H9 (cell line): ENCODE results near the gene PEA15. TPM values are rescaled to one million over a fixed set of nuclear protein-coding genes. Genes with fewer than 3 reads are reported as not detected.

Source experiments
- DNase-seq: peaks from one replicate; pipeline ENCODE4 v3.0.0-alpha.2; 2017
- H2AFZ ChIP-seq: one replicate; pipeline ENCODE4 v1.6.1; 2013; ENCODE audit warnings: mild to moderate bottlenecking, low read length, control low read depth, moderate library complexity
- H2AK5ac ChIP-seq: 2 replicates; pipeline ENCODE4 v1.6.1; 2013; ENCODE audit warnings: low read length, control low read depth, mixed read lengths; ENCODE audit not compliant: insufficient read length
- H2BK120ac ChIP-seq: one replicate; pipeline ENCODE4 v1.6.1; 2013; ENCODE audit warnings: low read depth, mild to moderate bottlenecking, low read length, control low read depth, inconsistent platforms; ENCODE audit not compliant: poor library complexity, severe bottlenecking
- H2BK12ac ChIP-seq: 2 replicates; pipeline ENCODE4 v1.6.1; 2013; ENCODE audit warnings: low read length, control low read depth, mixed read lengths, low read depth; ENCODE audit not compliant: insufficient read length
- H2BK15ac ChIP-seq: 2 replicates; pipeline ENCODE4 v1.6.1; 2013; ENCODE audit warnings: low read depth, low read length, control low read depth
- H2BK20ac ChIP-seq: one replicate; pipeline ENCODE4 v1.6.1; 2013; ENCODE audit warnings: low read depth, mild to moderate bottlenecking, low read length, control low read depth, inconsistent platforms; ENCODE audit not compliant: poor library complexity, severe bottlenecking
- H2BK5ac ChIP-seq: 2 replicates; pipeline ENCODE4 v1.6.1; 2013; ENCODE audit warnings: low read length, control low read depth, mixed read lengths; ENCODE audit not compliant: insufficient read length
- H3K14ac ChIP-seq: 2 replicates; pipeline ENCODE4 v1.6.1; 2013; ENCODE audit warnings: low read length, control low read depth; ENCODE audit not compliant: insufficient read depth
- H3K18ac ChIP-seq: 2 replicates; pipeline ENCODE4 v1.6.1; 2013; ENCODE audit warnings: low read depth, mild to moderate bottlenecking, mixed read lengths, low read length, control low read depth; ENCODE audit not compliant: insufficient read length
- H3K23ac ChIP-seq: 2 replicates; pipeline ENCODE4 v1.6.1; 2013; ENCODE audit warnings: low read length, control low read depth, mixed read lengths, low read depth; ENCODE audit not compliant: insufficient read length
- H3K23me2 ChIP-seq: 2 replicates; pipeline ENCODE4 v1.6.1; 2013; ENCODE audit warnings: low read depth, mild to moderate bottlenecking, mixed read lengths, low read length, control low read depth; ENCODE audit not compliant: insufficient read length, poor library complexity, severe bottlenecking
- H3K27ac ChIP-seq: 2 replicates; pipeline ENCODE4 v1.5.1; 2013; ENCODE audit warnings: low read length, control low read depth, mixed read lengths, low read depth; ENCODE audit not compliant: insufficient read length
- H3K27me3 ChIP-seq: 2 replicates; pipeline ENCODE4 v1.6.1; 2013; ENCODE audit warnings: low read length, control low read depth, inconsistent platforms; ENCODE audit not compliant: insufficient read depth
- H3K4ac ChIP-seq: 2 replicates; pipeline ENCODE4 v1.6.1; 2013; ENCODE audit warnings: low read depth, mild to moderate bottlenecking, control low read depth, inconsistent platforms, low read length, moderate library complexity
- H3K4me1 ChIP-seq: 2 replicates; pipeline ENCODE4 v1.6.1; 2013; ENCODE audit warnings: low read length, control low read depth, inconsistent platforms; ENCODE audit not compliant: insufficient read depth
- H3K4me2 ChIP-seq: 2 replicates; pipeline ENCODE4 v1.6.1; 2013; ENCODE audit warnings: low read length, control low read depth, mixed read lengths; ENCODE audit not compliant: insufficient read length, insufficient read depth
- H3K56ac ChIP-seq: 2 replicates; pipeline ENCODE4 v1.6.1; 2013; ENCODE audit warnings: low read depth, mild to moderate bottlenecking, mixed read lengths, low read length, control low read depth; ENCODE audit not compliant: insufficient read length
- H3K79me1 ChIP-seq: 2 replicates; pipeline ENCODE4 v1.6.1; 2013; ENCODE audit warnings: low read depth, mild to moderate bottlenecking, moderate library complexity, low read length, control low read depth, inconsistent platforms; ENCODE audit not compliant: insufficient read depth, poor library complexity, severe bottlenecking
- H3K79me2 ChIP-seq: 2 replicates; pipeline ENCODE4 v1.6.1; 2013; ENCODE audit warnings: low read length, control low read depth, inconsistent platforms; ENCODE audit not compliant: insufficient read depth
- H3K9ac ChIP-seq: 2 replicates; pipeline ENCODE4 v1.6.1; 2013; ENCODE audit warnings: low read length, control low read depth, mixed read lengths; ENCODE audit not compliant: insufficient read length; ENCODE audit errors: extremely low read depth
- H3K9me3 ChIP-seq: one replicate; pipeline ENCODE4 v1.6.1; 2013; ENCODE audit warnings: low read depth, low read length, inconsistent platforms; ENCODE audit not compliant: control insufficient read depth
- H3T11ph ChIP-seq: one replicate; pipeline ENCODE4 v1.6.1; 2013; ENCODE audit warnings: mild to moderate bottlenecking, low read length, control low read depth, inconsistent platforms
- H4K20me1 ChIP-seq: one replicate; pipeline ENCODE4 v1.6.1; 2013; ENCODE audit not compliant: control insufficient read depth, insufficient read length, insufficient read depth
- H4K5ac ChIP-seq: 2 replicates; pipeline ENCODE4 v1.6.1; 2013; ENCODE audit warnings: low read depth, mild to moderate bottlenecking, mixed read lengths, low read length, control low read depth; ENCODE audit not compliant: insufficient read length
- H4K8ac ChIP-seq: replicated peaks from 2 replicates; pipeline ENCODE4 v1.6.1; 2013; ENCODE audit warnings: low read length, control low read depth, mixed read lengths, low read depth; ENCODE audit not compliant: insufficient read length
- H4K91ac ChIP-seq: 2 replicates; pipeline ENCODE4 v1.6.1; 2013; ENCODE audit warnings: low read depth, mild to moderate bottlenecking, moderate library complexity, mixed read lengths, low read length, control low read depth; ENCODE audit not compliant: insufficient read length
- H3K27ac Mint-ChIP-seq, 3 experiments: 2 replicates in 2 of 3; 3 replicates in 1 of 3; pipeline ENCODE4 v1.8.0; 2020 to 2021; ENCODE audit warnings: mixed read lengths in 3 of 3, mild to moderate bottlenecking in 1 of 3, moderate library complexity in 1 of 3
- H3K27me3 Mint-ChIP-seq: 2 replicates; pipeline ENCODE4 v1.8.0; 2021; ENCODE audit warnings: low read depth, mild to moderate bottlenecking, moderate library complexity, mixed read lengths
- H3K36me3 Mint-ChIP-seq, 3 experiments: 2 replicates in 2 of 3; 3 replicates in 1 of 3; pipeline ENCODE4 v1.8.0; 2020 to 2021; ENCODE audit warnings: low read depth in 3 of 3, mixed read lengths in 3 of 3; ENCODE audit not compliant: insufficient read depth in 1 of 3
- H3K4me1 Mint-ChIP-seq, 2 experiments: 2 replicates each; pipeline ENCODE4 v1.8.0; 2020; ENCODE audit warnings: mixed read lengths in 2 of 2
- H3K4me3 Mint-ChIP-seq, 2 experiments: 2 replicates in 1 of 2; 3 replicates in 1 of 2; pipeline ENCODE4 v1.8.0; 2020 to 2021; ENCODE audit warnings: mild to moderate bottlenecking in 2 of 2, mixed read lengths in 2 of 2, moderate library complexity in 1 of 2
- H3K9me3 Mint-ChIP-seq, 2 experiments: 2 replicates in 1 of 2; 3 replicates in 1 of 2; pipeline ENCODE4 v1.8.0; 2020; ENCODE audit warnings: mild to moderate bottlenecking in 2 of 2, mixed read lengths in 2 of 2, moderate library complexity in 1 of 2
- WGBS: extraction: QIAGEN DNeasy Blood & Tissue Kit; methylation state at CpG from one replicate; pipeline ENCODE4 v1.1.7; 2013; ENCODE audit warnings: missing lambda C conversion rate, low lambda C conversion rate, mixed read lengths; ENCODE audit not compliant: insufficient read length; ENCODE audit errors: extremely low coverage; 5-methylcytosine and 5-hydroxymethylcytosine counted together
- total RNA-seq: library from RNA; stranded (reverse); gene quantifications from 2 replicates; pipeline ENCODE4 v1.2.1, GENCODE V29; 2021
- TF ChIP-seq, protein P1 (sequence below): fragments of 200-600 bp; sonication (generic); conservative IDR thresholded peaks from 3 replicates; pipeline ENCODE4 v1.8.0; 2021; ENCODE audit warnings: antibody characterized with exemption, mild to moderate bottlenecking

PEA15 gene
- total RNA-seq, 1 experiment from 2014 or later: 82.1 TPM

DNA sequence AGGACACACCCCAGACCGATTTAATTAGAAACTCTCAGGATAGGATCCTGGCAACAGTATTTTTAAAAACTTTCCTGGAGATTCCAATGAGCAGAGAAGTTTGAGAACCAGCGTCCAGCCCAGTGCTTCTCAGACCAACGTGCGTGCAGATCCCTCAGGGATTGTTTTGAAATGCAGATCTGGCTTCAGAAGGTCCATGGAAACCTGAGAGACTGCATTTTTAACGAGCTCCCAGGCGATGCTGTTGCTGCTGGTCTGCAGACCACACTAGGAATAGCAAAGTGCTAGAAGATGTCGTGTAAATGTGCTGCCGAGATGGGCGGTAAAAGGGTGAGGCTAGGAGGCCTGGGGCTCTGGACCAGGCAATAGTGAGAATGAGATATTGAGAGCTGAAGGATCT is 33.2 kb upstream of the PEA15 start:
- H2BK15ac ChIP-seq: no peak overlapping the region
- H4K20me1 ChIP-seq: no peaks in the 10 kb centered on the region
- H3T11ph ChIP-seq: no peak overlapping the region
- no peak overlapping the region for H3K4ac ChIP-seq
- H2AFZ ChIP-seq: no peak overlapping the region
- no peak for DNase-seq
- no peak overlapping the region for H2BK20ac ChIP-seq
- Mint-ChIP-seq H3K4me3 (peak overlapping the region in 1 of 2 experiments; percentile 3; a peak in 2 of 5 replicates), H3K36me3 (peaks cover 0 to 3% (median 0%) of the 10 kb centered on the region in 3 experiments; a peak in 1 of 7 replicates), H3K9me3 (no peaks in the 10 kb centered on the region; a peak in 1 of 5 replicates), H3K4me1 (peaks cover 50 to 54% of the 10 kb centered on the region in 2 experiments), H3K27me3 (peaks cover 57% of the 10 kb centered on the region), H3K27ac (peak overlapping the region in 1 of 3 experiments; percentile 0; a peak in 1 of 7 replicates)
- no peak overlapping the region for H2BK12ac ChIP-seq
- WGBS: no CpG with 5 or more reads among the region's 9 CpGs
- no peak overlapping the region for H3K18ac ChIP-seq
- no peak overlapping the region for H3K27ac ChIP-seq
- H3K4me2 ChIP-seq: no peak overlapping the region
- TF ChIP-seq, protein P1, sequence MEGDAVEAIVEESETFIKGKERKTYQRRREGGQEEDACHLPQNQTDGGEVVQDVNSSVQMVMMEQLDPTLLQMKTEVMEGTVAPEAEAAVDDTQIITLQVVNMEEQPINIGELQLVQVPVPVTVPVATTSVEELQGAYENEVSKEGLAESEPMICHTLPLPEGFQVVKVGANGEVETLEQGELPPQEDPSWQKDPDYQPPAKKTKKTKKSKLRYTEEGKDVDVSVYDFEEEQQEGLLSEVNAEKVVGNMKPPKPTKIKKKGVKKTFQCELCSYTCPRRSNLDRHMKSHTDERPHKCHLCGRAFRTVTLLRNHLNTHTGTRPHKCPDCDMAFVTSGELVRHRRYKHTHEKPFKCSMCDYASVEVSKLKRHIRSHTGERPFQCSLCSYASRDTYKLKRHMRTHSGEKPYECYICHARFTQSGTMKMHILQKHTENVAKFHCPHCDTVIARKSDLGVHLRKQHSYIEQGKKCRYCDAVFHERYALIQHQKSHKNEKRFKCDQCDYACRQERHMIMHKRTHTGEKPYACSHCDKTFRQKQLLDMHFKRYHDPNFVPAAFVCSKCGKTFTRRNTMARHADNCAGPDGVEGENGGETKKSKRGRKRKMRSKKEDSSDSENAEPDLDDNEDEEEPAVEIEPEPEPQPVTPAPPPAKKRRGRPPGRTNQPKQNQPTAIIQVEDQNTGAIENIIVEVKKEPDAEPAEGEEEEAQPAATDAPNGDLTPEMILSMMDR: no peak
- H3K23ac ChIP-seq: no peak overlapping the region
- H4K5ac ChIP-seq: no peak overlapping the region
- H3K79me1 ChIP-seq: no peaks in the 10 kb centered on the region
- no peak overlapping the region for H2BK5ac ChIP-seq
- H3K23me2 ChIP-seq: no peaks in the 10 kb centered on the region
- H4K8ac ChIP-seq: no peak overlapping the region
- H3K4me1 ChIP-seq: peaks cover 26% of the 10 kb centered on the region
- H3K27me3 ChIP-seq: no peaks in the 10 kb centered on the region
- no peak overlapping the region for H3K14ac ChIP-seq
- no peak overlapping the region for H2AK5ac ChIP-seq
- no peaks in the 10 kb centered on the region for H3K9me3 ChIP-seq
- no peaks in the 10 kb centered on the region for H3K79me2 ChIP-seq
- H2BK120ac ChIP-seq: no peak overlapping the region
- H3K9ac ChIP-seq: no peak overlapping the region
- H4K91ac ChIP-seq: no peak overlapping the region
- no peak overlapping the region for H3K56ac ChIP-seq
